Inflammatory macrophage (primary cell): ENCODE results near the gene PUS10.
"Not testable (repeated sequence)": the region's sequence is repeated elsewhere in the genome, so short reads cannot be mapped to it uniquely, and the experiment has no call there.

ENCODE experiments used
- DNase-seq, 2 donors: peaks; one replicate each; pipeline ENCODE4 v3.0.0-alpha.2; 2020 to 2022

PUS10 gene

DNA sequence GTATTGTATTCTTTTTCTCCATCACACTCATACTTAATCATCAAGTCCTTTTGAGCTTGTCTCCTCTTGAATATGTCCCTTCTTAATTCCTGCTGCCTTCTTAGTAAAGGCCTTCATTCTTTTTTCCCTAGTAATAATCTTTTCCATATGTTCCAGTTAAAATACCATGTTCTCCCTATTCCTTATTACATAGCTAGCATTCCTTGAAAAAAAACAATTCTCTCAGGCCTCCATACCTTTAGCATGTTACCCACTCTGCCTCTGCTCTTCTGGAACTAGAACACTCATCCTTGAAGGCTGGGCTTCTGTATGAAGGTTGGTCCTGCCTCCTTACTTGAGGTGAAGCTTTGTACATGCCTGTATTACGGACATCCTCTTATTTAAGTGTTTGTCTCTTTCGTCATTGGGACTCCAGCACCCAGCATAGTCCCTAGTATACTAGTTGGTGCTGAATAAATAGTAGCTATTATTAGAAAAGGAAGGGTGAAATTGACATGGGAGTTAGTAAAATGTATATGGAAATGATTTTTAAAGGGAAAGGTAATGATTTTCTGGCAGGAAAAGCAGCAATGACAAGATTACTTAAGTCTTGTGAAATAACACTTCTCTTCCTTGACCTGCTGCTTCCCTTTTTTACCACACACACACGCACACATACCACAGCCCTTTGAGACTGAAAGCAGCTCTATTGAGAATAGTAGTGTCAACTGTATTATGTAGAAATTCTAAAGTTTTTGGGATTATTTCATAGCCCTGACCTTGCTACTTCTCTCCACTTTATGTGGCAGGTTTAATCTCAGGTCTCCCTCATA is 91.1 kb downstream of the PUS10 start:
- peak; percentile 77 to 87 for DNase-seq

DNA sequence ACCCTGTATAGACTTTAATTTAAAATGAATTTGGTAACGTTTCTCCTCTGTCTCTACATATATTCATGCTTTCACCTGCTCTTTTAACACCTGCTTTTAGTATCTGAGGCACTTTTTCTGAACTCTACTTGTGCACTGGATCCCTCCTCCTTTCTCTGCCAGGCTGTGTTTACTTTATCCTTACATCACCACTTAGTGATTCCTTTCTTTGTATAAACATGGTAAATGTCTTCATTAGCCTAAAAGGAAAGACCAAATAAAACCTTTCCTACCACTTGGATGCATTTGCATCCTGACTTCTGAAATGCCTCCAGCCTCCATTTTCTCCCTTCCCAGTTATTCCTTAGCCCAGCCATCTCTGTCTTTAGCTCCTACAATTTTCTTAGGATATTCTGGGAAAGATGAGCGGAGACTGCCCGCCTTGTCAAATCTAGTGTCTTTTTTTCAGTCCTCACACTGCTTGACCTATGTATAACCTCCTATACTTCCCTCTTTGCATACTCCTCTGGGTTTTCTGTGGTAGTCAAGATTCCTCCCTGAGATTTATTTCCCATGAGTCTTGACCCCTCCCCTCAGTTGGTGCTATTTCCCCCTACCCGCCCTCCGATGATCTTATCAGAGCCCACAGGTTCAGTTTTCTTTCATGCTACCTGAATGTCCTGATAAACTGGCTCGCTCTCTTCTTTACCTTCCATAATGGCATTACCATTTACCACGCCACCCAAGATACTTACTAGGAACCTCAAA is 91.9 kb downstream of the PUS10 start:
- peak; percentile 30 to 34 for DNase-seq

DNA sequence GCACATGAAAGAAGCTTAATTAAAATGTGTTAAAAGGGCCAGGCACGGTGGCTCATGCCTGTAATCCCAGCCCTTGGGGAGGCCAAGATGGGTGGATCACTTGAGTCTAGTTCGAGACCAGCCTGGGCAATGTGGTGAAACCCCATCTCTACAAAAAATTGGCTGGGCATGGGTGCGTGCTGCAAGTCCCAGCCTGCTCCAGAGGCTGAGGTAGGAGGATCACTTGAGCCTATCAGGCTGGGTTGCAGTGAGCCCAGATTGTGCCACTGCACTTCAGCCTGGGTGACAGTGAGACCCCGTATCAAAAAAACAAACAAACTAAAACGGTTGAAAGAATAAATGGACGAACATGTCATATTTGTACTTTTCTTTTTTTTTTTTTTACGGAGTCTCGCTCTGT is 110.7 kb downstream of the PUS10 start:
- DNase-seq: no peak

DNA sequence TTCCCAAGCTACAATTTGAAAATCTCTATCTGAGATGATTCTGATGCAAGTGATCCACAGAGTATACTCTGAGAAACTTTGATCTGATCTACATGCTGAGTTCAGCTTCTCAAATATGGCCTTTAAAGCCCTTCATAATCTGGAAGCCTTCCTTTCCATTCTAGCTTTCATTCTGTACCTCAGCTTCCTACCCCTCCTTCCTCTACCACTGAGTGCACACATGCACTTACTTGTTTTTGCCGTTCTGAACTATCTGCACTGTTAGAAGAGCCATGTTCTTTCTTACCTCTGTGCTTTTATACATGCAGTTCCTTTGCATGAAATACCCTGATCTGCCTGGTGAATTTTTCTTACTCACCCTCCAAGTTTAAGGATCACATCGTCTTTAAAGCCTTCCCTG is 111.7 kb downstream of the PUS10 start:
- no peak for DNase-seq

DNA sequence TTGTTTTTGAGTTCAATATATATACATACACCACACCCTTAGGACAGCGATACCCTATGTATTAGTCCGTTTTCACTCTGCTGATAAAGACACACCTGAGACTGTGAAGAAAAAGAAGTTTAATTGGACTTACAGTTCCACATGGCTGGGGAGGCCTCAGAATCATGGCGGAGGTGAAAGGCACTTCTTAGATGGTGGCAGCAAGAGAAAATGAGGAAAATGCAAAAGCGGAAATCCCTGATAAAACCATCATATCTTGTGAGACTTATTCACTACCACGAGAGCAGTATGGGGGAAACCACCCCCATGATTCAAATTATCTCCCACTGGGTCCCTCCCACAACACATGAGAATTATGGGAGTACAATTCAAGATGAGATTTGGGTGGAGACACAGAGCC is 112.2 kb downstream of the PUS10 start:
- DNase-seq: peak in 1 of 2 donors; percentile 27

DNA sequence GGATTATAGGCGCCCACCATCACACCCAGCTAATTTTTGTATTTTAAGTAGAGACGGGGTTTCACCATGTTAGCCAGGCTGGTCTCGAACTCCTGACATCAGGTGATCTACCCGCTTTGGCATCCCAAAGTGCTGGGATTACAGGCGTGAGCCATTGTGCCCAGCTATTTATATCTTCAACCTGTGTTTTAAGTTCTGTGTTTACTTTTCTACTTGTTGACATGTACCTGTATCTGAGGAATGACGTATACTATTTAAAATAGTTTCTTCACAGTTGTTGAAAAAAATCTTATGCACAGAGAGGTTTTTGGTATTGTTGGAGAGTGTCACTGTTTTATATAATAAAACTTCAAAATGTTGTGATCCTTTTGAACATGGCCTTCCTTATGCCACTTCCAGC is 116.8 kb downstream of the PUS10 start:
- DNase-seq: not testable (repeated sequence)

DNA sequence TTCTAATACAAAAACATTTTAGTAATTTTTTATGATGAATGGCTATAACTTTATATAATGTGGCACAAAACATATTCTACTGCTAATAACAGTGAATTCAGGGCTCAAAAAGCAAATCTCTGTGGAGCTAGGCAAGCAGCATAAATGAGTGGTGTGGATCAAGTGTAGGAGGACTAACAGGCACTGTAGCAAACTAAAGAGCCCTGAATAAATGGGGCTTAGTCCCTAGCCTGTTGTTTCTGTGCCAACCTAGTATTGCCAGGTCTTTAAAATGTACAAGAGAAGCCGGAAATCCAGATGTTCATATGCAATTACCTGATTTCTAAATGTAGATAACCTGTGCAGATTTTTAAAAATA is 118.2 kb downstream of the PUS10 start:
- DNase-seq: no peak

DNA sequence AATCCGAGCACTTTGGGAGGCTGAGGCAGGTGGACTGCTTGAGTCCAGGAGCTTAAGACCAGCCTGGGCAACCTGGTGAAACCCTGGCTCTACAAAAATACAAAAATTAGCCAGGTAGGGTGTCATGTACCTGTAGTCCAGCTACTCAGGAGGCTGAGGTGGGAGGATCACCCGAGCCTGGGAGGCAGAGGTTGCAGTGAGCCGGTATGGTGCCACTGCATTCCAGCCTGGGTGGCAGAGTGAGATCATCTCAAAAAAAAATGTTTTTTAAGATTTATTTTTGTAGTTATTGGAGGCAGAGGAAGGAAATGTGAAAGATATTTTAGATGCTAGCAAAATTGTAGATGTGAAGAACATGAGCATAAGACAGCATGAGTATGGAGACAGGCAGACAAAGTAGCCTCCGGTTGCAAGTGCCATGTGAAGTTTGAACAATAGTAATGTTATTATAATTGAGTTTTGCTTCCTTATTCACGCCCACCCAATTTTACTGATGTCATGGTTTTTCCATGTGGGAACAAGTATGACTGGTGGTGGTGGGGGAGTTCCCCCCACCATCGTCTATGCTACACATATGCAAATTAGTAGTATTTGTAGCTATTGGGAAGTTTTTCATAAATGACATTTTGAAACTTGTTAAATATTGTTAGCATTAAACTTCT is 118.7 kb downstream of the PUS10 start:
- DNase-seq: peak; percentile 77 to 85

DNA sequence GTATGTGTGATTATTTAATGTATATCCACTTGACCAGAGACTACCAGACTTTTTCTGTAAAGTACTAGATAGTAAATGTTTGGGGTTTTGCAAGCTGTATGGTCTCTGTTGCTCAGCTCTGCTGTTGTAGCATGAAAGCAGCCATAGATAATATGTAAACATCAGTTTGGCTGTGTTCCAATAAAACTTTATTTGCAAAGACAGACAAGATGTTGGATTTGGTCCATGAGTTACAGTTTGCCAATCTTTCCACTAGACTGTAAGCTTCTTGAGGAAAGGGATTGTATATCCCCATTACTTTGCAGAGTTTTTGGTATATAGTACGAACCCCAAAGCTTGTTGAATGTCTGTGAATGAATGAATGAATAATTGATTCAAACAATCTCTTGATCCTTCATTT is 119.5 kb downstream of the PUS10 start:
- no peak for DNase-seq
